Epithelial cell of proximal tubule (primary cell): ENCODE results near the gene GPC3. TPM values are rescaled to one million over a fixed set of nuclear protein-coding genes. Genes with fewer than 3 reads are reported as not detected.
"Not testable (repeated sequence)": the region's sequence is repeated elsewhere in the genome, so short reads cannot be mapped to it uniquely, and the experiment has no call there.

Source experiments
- DNase-seq: peaks from one replicate; pipeline ENCODE4 v3.0.0-alpha.2; 2011; ENCODE audit warnings: low read depth
- H3K4me3 ChIP-seq: 2 replicates; pipeline ENCODE4 v1.5.1; 2011; ENCODE audit warnings: low read depth, mild to moderate bottlenecking, low read length
- CTCF ChIP-seq: conservative IDR thresholded peaks from 2 replicates; pipeline ENCODE4 v1.5.1; 2012; ENCODE audit warnings: low read depth, mild to moderate bottlenecking, low read length
- total RNA-seq: library from RNA; depleted of rRNA; stranded (reverse); fragments of >200 nt; gene quantifications from 2 replicates; pipeline ENCODE4 v1.2.3, GENCODE V29; 2015

Gene GPC3
- total RNA-seq, 1 donor from 2014 or later = 3.3 TPM

- DNase-seq = no peak
- H3K4me3 ChIP-seq = no peak overlapping the region
- no peak for TF ChIP-seq CTCF
Measured at GRCh38 chrX:133897593-133898163, 87.7 kb downstream of the GPC3 start.

DNA sequence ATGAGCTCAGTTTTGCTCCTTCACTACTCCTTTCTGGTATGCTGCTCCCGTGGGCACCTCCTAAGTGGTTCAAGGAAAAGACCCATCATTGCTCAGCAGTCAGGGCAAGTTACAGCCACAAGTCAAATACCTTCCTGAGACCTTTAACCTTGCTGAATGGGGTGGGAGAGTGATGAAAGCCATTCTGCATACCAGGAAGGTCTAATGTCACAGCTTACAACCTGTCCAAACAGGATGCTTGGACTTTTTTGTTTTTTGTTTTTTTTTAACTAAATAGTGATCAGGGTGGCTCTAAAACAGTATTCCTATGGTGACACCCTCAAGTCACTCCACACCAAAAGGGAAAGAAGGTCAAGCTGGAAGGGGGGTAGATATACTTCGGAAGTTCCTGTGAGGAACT, 93.1 kb downstream of the GPC3 start:
- no peak overlapping the region for H3K4me3 ChIP-seq
- no peak for DNase-seq
- no peak for TF ChIP-seq CTCF

GRCh38 chrX:133888984-133889383, 96.4 kb downstream of the GPC3 start:
- no peak overlapping the region for H3K4me3 ChIP-seq

GRCh38 chrX:133888084-133888483, 97.3 kb downstream of the GPC3 start:
- DNase-seq, H3K4me3 ChIP-seq: not testable (repeated sequence)

More at GRCh38 chrX:133888984-133889383, 96.4 kb downstream of the GPC3 start:
- TF ChIP-seq CTCF = no peak
- DNase-seq = no peak

DNA sequence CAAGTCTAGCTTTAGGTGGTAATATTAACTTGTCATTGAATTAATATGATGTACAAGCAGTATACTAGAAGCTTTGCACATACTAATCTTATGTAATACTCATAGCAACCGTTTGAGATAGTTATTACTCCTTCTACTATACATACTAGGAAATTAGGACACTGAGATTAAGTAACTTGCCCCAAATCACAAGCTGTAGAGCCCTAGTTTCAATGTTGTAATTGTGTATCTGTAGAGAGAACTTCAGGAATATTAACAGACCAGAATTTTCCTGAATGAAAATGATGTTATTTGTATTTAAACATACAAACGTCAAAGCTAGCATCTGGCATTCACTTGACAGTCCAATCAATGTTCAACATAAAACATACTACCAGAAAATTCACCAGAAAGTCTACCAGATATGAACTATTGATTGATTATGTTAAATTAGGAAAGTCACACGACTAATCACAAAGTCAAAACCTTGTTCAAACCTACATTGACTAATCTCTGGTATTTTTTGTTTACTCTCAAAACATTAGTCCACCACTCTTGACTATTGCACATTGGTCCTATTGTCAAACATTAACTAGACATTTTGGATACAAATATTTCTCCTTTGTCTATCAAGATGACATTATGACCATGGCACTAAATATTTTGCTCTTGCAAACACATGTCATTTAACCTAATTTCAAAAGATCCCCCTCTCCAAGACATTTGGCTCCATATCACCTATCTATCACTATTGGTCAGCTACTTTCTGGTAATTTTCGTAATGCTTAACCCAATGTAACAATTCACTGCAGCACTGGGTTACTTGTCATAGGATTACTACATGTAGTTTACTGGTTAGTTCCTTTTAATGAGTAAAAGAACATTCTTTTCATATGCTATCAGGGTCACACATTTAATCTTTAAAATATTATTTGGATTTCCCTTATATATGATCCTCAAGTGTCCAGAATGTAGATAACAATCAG, 100.7 kb downstream of the GPC3 start:
- no peak overlapping the region for H3K4me3 ChIP-seq
- TF ChIP-seq CTCF = no peak

DNA sequence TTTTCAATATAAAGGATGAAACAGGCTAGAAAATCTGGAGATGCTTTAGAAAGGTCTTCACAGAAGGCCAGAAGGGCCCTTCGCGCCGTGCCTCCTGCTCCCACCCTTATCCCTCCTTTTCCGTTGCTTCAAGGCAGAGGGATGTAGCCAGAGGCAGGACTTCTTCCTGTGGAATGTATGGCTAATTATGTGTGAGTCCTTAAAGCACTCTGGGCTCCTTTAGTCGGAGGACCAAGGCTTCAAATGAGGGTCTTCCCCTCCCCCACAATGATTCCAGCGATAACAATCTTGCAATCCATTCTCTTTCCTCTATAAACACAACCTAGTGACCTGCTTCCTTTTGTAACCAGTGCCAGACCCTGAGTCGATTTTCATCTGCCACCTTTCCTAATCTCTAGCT, 103.5 kb downstream of the GPC3 start:
- no peak for TF ChIP-seq CTCF
- DNase-seq = no peak
- no peak overlapping the region for H3K4me3 ChIP-seq

More for the DNA sequence above, 100.7 kb downstream of the GPC3 start:
- DNase-seq = no peak

DNA sequence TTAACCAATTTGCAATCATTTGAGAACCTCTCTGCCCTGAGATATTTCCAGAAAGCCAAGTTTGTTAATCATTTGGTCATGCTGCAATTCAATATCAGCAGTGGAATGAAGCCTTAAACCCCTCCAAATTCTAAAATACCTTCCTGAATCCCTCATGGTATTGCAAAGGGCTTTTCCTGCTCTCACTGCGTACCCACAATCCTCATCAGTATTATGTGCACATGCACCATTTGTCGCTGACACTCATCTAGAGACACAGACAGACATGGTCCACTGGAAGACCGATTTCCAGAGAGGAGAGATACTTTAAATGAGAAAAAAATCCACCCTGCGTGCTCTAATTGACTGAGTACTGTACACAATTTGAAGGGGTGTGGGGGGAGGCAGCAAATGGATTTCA, 104.4 kb downstream of the GPC3 start:
- no peak for DNase-seq
- no peak for TF ChIP-seq CTCF
- H3K4me3 ChIP-seq = no peak overlapping the region
